Measurements from ENCODE around the gene MSRB1.

- TF ChIP-seq CTCF (IDR thresholded peaks at IDR 0.05) = no peak
- no peak for TF ChIP-seq MAX (CRISPR knock-in tag; IDR thresholded peaks at IDR 0.05)
- no peak for TF ChIP-seq CREB1 (CRISPR knock-in tag; IDR thresholded peaks at IDR 0.05)
- TF ChIP-seq SMAD4 (CRISPR knock-in tag; IDR thresholded peaks at IDR 0.05) = no peak
- TF ChIP-seq SMAD3 (CRISPR knock-in tag; IDR thresholded peaks at IDR 0.05; ENCODE audit: borderline replicate concordance) = no peak
Observed at GRCh38 chr16:1953734-1954133, 10.7 kb upstream of the MSRB1 start.

All from WTC11 (cell line).